Ovary (tissue), 3 donors: ENCODE results near the gene CLDN11.

ENCODE experiments used
- CTCF ChIP-seq, 3 donors: fragments of 450-650 bp in 2 of 3; fragments of 200-600 bp in 1 of 3; IDR thresholded peaks; one replicate each; pipeline versions ENCODE4 v1.5.1 to v1.8.0; 2016 to 2022; ENCODE audit warnings: antibody characterized with exemption in 3 of 3, mild to moderate bottlenecking in 1 of 3
- EP300 ChIP-seq: sonication (generic); formaldehyde crosslinking; IDR thresholded peaks from one replicate; pipeline ENCODE4 v1.6.1; 2017; ENCODE audit warnings: antibody characterized with exemption
- POLR2A ChIP-seq: fragments of 450-650 bp; IDR thresholded peaks from one replicate; pipeline ENCODE4 v1.6.1; 2017; ENCODE audit warnings: antibody characterized with exemption, mild to moderate bottlenecking, moderate library complexity
- donor health status: DM: no; HTN: no; CAD: no.

DNA sequence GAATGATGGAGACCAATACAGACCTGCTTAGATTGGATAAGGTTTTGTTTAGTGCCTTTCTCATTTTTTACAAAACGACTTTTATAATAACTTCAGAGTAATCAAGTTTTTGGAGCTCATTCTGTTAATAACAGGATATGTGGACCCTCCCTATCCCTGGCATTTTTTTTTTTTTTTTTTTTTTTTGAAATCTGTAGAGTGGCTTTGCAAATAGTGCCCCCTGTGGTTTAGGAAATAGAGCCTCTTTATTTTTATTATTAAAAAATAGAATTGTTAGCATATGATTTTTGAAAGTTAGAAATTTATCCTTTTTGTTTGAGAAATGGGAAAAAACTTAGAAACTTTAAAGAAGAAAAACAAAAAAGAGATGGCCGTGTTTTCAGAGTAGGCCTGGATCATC, 49.7 kb upstream of the CLDN11 start:
- TF ChIP-seq CTCF (IDR thresholded peaks at IDR 0.05) (no peak), POLR2A (no peak), EP300 (no peak)
